GM12875 (cell line): ENCODE measurements around the gene CDH4.

Experiments
- H3K4me3 ChIP-seq: one replicate; pipeline ENCODE4 v1.5.1; 2011; ENCODE audit warnings: low read depth, low read length, control low read depth
- CTCF ChIP-seq: IDR thresholded peaks from 2 replicates; pipeline ENCODE4 v1.5.1; 2011; ENCODE audit warnings: low read depth, mild to moderate bottlenecking, control low read depth, inconsistent platforms, low read length, moderate library complexity, borderline replicate concordance; ENCODE audit not compliant: insufficient read depth

The CDH4 gene

GRCh38 chr20:61646453-61646852, 394.4 kb downstream of the CDH4 start:
- TF ChIP-seq CTCF = no peak

GRCh38 chr20:61646986-61647385, 394.9 kb downstream of the CDH4 start:
- no peak for TF ChIP-seq CTCF
- H3K4me3 ChIP-seq = no peak overlapping the region

More at GRCh38 chr20:61646453-61646852, 394.4 kb downstream of the CDH4 start:
- H3K4me3 ChIP-seq = no peak overlapping the region

DNA sequence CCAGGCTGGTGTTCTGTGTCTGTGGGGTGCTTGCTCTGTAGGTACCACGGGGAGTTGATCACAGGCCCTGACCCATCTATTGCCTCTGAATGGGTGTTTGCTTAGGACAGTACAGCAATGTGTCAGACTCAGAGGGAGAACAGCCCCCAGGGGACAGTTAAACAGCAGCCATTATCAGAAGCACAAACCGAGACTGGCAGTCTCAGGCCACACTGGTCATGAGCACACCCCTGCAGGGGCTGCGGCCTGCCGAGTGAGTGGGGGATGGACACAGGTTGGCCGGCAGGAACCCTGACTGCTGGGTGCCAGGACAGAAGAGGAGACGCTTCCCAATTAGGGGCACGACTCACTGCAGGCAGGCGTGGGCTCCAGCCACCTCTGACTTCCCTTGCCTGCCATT, 395.6 kb downstream of the CDH4 start:
- H3K4me3 ChIP-seq = no peak overlapping the region
- TF ChIP-seq CTCF = no peak

- no peak for TF ChIP-seq CTCF
- no peak overlapping the region for H3K4me3 ChIP-seq
These were observed 397.2 kb downstream of the CDH4 start for GRCh38 chr20:61649105-61649859.

- TF ChIP-seq CTCF = no peak
- no peak overlapping the region for H3K4me3 ChIP-seq
These were observed 397.8 kb downstream of the CDH4 start for GRCh38 chr20:61649860-61650162.

GRCh38 chr20:61650912-61651733, 399.1 kb downstream of the CDH4 start:
- no peak overlapping the region for H3K4me3 ChIP-seq
- TF ChIP-seq CTCF = no peak

DNA sequence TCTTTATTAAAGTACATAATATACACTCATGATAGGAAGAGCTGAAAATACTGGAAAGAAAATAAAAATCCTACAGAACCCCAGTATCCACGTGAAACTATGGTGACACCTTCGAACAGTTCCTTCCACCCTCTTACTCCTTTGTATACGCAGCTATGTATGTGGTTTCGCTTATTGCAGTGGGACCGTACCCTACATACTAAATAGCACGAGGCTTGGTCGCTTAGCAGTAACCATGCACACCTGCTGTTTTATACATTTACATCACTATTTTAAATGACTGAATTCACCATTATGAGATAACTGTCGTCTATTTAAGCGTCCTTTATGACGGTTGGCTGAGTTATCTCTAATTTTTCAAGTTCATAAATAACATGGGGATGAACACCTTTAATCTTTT, 400.1 kb downstream of the CDH4 start:
- no peak overlapping the region for H3K4me3 ChIP-seq
- no peak for TF ChIP-seq CTCF
